K562 (cell line): ENCODE results near the gene SLC17A8. TPM values are rescaled to one million over a fixed set of nuclear protein-coding genes. Genes with fewer than 3 reads are reported as not detected.

Experiments
- ATAC-seq: fragments of 200-7000 bp; cut with Tn5 transposase; 3 replicates; pipeline ENCODE4 v1.9.1; 2020; ENCODE audit warnings: moderate library complexity
- BruUV-seq: library from RNA; stranded (reverse); fragments of 400-500 nt; replicated peaks from 2 replicates; lab custom pipeline; 2021; lab: Mats Ljungman, UMichigan
- CTCF ChIA-PET: fragments of 300-600 bp; formaldehyde crosslinking; extraction: SDS; loops from one replicate; lab custom pipeline; 2021; ENCODE audit warnings: low intra/inter-chr PET ratio; lab: Yijun Ruan, JAX
- POLR2A ChIA-PET: fragments of 300-600, 350-650 bp; sonication (Branson Sonifier 250); formaldehyde crosslinking; extraction: SDS; loops from one replicate; lab custom pipeline; 2021; ENCODE audit warnings: antibody characterized with exemption, inconsistent platforms; lab: Yijun Ruan, JAX
- DNase-seq, 4 experiments: peaks; one replicate each; pipeline versions ENCODE4 v3.0.0 to v3.0.0-alpha.2; 2011 to 2018; ENCODE audit warnings: low spot score in 3 of 4, mixed read lengths in 3 of 4; ENCODE audit errors: extremely low read depth in 1 of 4
- FAIRE-seq: peaks from 2 replicates; lab custom pipeline; 2011; peaks lifted over from hg19 to GRCh38; lab: Jason Lieb, UNC
- H2AFZ ChIP-seq: 2 replicates; pipeline ENCODE4 v1.6.0; 2011; ENCODE audit warnings: low read depth, low read length, control low read depth, inconsistent platforms
- H3K27ac ChIP-seq: fragments of 200-600 bp; 3 replicates; pipeline ENCODE4 v1.8.0; 2011; ENCODE audit warnings: low read depth, mild to moderate bottlenecking, control low read depth, inconsistent platforms, low read length, moderate library complexity, mixed read lengths; ENCODE audit errors: extremely low read depth
- H3K27me3 ChIP-seq, 2 experiments: fragments of 300-600 bp in 1 of 2; 2 replicates in 1 of 2; 3 replicates in 1 of 2; pipeline versions ENCODE4 v1.6.0 to v1.8.0; 2011; ENCODE audit warnings: inconsistent platforms in 2 of 2, low read length in 2 of 2, mild to moderate bottlenecking in 1 of 2, mixed read lengths in 1 of 2, moderate library complexity in 1 of 2; ENCODE audit not compliant: control insufficient read depth in 2 of 2, insufficient read depth in 2 of 2
- H3K36me3 ChIP-seq: fragments of 300-600 bp; 3 replicates; pipeline ENCODE4 v1.8.0; 2011; ENCODE audit warnings: mild to moderate bottlenecking, low read length, inconsistent platforms; ENCODE audit not compliant: control insufficient read depth, insufficient read depth
- H3K4me1 ChIP-seq, 2 experiments: fragments of 200-600 bp in 1 of 2; replicated peaks in 1 of 2; 2 replicates in 1 of 2; 3 replicates in 1 of 2; pipeline versions ENCODE4 v1.5.1 to v1.8.0; 2011; ENCODE audit warnings: inconsistent platforms in 2 of 2, low read length in 2 of 2, mild to moderate bottlenecking in 1 of 2, mixed read lengths in 1 of 2, moderate library complexity in 1 of 2; ENCODE audit not compliant: control insufficient read depth in 2 of 2, insufficient read depth in 2 of 2
- H3K4me2 ChIP-seq: 2 replicates; pipeline ENCODE4 v1.6.1; 2011; ENCODE audit warnings: low read length, control low read depth, inconsistent platforms, mixed read lengths; ENCODE audit not compliant: insufficient read depth
- H3K4me3 ChIP-seq: fragments of 200-600 bp; sonication (generic), shearing (Covaris generic); 2 replicates; pipeline ENCODE4 v1.5.1; 2016; ENCODE audit warnings: control low read depth, inconsistent platforms
- H3K79me2 ChIP-seq: fragments of 200-600 bp; 3 replicates; pipeline ENCODE4 v1.8.0; 2011; ENCODE audit warnings: low read length, inconsistent platforms; ENCODE audit not compliant: control insufficient read depth, insufficient read depth
- H3K9ac ChIP-seq, 2 experiments: 2 replicates each; pipeline versions ENCODE4 v1.6.0 to v1.6.1; 2011; ENCODE audit warnings: low read depth in 2 of 2, low read length in 2 of 2, control low read depth in 1 of 2, inconsistent platforms in 1 of 2, mild to moderate bottlenecking in 1 of 2, mixed read lengths in 1 of 2; ENCODE audit not compliant: insufficient read depth in 1 of 2
- H3K9me1 ChIP-seq: one replicate; pipeline ENCODE4 v1.6.0; 2011; ENCODE audit warnings: inconsistent platforms, mild to moderate bottlenecking, low read length, moderate library complexity; ENCODE audit not compliant: control insufficient read depth, insufficient read depth
- H3K9me3 ChIP-seq: replicated peaks from 2 replicates; pipeline ENCODE4 v1.5.1; 2011; ENCODE audit warnings: low read depth, low read length, inconsistent platforms; ENCODE audit not compliant: control insufficient read depth, insufficient read depth
- H4K20me1 ChIP-seq: replicated peaks from 2 replicates; pipeline ENCODE4 v1.6.1; 2011; ENCODE audit warnings: low read length, inconsistent platforms, mixed read lengths; ENCODE audit not compliant: control insufficient read depth, insufficient read depth
- ATF7 ChIP-seq: fragments of 450-650 bp; IDR thresholded peaks from 2 replicates; pipeline ENCODE4 v1.7.1; 2014; ENCODE audit warnings: mild to moderate bottlenecking, moderate library complexity
- FOXJ3 ChIP-seq: sonication (generic); formaldehyde crosslinking; IDR thresholded peaks from 2 replicates; pipeline ENCODE4 v1.4.0; 2020; ENCODE audit warnings: mild to moderate bottlenecking, missing genetic modification reagents
- HLTF ChIP-seq: fragments of 450-650 bp; IDR thresholded peaks from 2 replicates; pipeline ENCODE4 v1.6.1; 2016
- KHSRP ChIP-seq: fragments of 450-650 bp; IDR thresholded peaks from 2 replicates; pipeline ENCODE4 v1.6.1; 2017
- KLF6 ChIP-seq: fragments of 250-450 bp; sonication (Bioruptor Pico); IDR thresholded peaks from 2 replicates; pipeline ENCODE4 v1.4.0; 2020; ENCODE audit warnings: mild to moderate bottlenecking, moderate library complexity, borderline replicate concordance
- NFE2L1 ChIP-seq: fragments of 450-650 bp; IDR thresholded peaks from 2 replicates; pipeline ENCODE4 v1.6.1; 2016; ENCODE audit warnings: missing genetic modification characterization, low read depth, mild to moderate bottlenecking, missing compliant biosample characterization, moderate library complexity, borderline replicate concordance
- PHB2 ChIP-seq: fragments of 450-650 bp; IDR thresholded peaks from 2 replicates; pipeline ENCODE4 v1.6.1; 2017; ENCODE audit warnings: low read depth
- RB1 ChIP-seq: fragments of 450-650 bp; IDR thresholded peaks from 2 replicates; pipeline ENCODE4 v1.6.1; 2017; ENCODE audit warnings: low read depth, mild to moderate bottlenecking
- RBM14 ChIP-seq: fragments of 200-400 bp; formaldehyde crosslinking; IDR thresholded peaks from 2 replicates; pipeline ENCODE4 v1.6.1; 2018; ENCODE audit warnings: low read depth, mild to moderate bottlenecking, low read length, moderate library complexity, borderline replicate concordance; ENCODE audit not compliant: insufficient read depth
- RHOXF2B ChIP-seq: fragments of 250-450 bp; sonication (Bioruptor Pico); conservative IDR thresholded peaks from 2 replicates; pipeline ENCODE4 v1.5.1; 2021
- SRSF9 ChIP-seq: fragments of 200-400 bp; formaldehyde crosslinking; IDR thresholded peaks from 2 replicates; pipeline ENCODE4 v1.6.1; 2017; ENCODE audit warnings: low read depth, low read length, borderline replicate concordance
- ZNF124 ChIP-seq: sonication (generic); formaldehyde crosslinking; IDR thresholded peaks from 2 replicates; pipeline ENCODE4 v1.8.1; 2022; ENCODE audit warnings: missing genetic modification reagents
- ZNF76 ChIP-seq: fragments of 250-450 bp; sonication (Bioruptor Pico); IDR thresholded peaks from 2 replicates; pipeline ENCODE4 v1.4.0; 2020; ENCODE audit warnings: mild to moderate bottlenecking, moderate library complexity, borderline replicate concordance
- ZNF77 ChIP-seq: fragments of 250-450 bp; sonication (Bioruptor Pico); IDR thresholded peaks from 2 replicates; pipeline ENCODE4 v1.5.0; 2020
- in situ Hi-C: fragments of 300-500 bp; cut with MboI; formaldehyde crosslinking; loops from 4 replicates; pipeline ENCODE4 v1.15.0; 2018; ENCODE audit warnings: inconsistent platforms, mixed read lengths
- intact Hi-C: fragments of 100-400 bp; cut with micrococcal nuclease; formaldehyde crosslinking; loops from 2 replicates; pipeline ENCODE4 v1.14.2; 2022
- polyA plus RNA-seq, 8 experiments: library from polyadenylated mRNA; depleted of rRNA in 4 of 8; stranded (reverse) in 5 of 8; unstranded in 3 of 8; fragments of >200 nt; fragmentation: Nextera tagmentation in 2 of 8; fragmentation: Illumina TruSeq in 1 of 8; extraction: Ambion mirVana in 2 of 8; extraction: Trizol in 1 of 8; gene quantifications; 2 replicates each; pipeline versions ENCODE4 v1.2.1 to v1.2.3, GENCODE V29; 2011 to 2014; ENCODE audit warnings: inconsistent platforms in 1 of 8, missing spikeins in 1 of 8
- total RNA-seq, 7 experiments: library from RNA; depleted of rRNA in 6 of 7; stranded (reverse); fragments of >200 nt in 6 of 7; fragmentation: Illumina TruSeq in 2 of 7; extraction: Trizol in 2 of 7; gene quantifications; 2 replicates each; pipeline versions ENCODE4 v1.2.1 to v1.2.3, GENCODE V29; 2011 to 2021; ENCODE audit warnings: low replicate concordance in 1 of 7
- TF ChIP-seq, protein P1 (sequence below): sonication (generic); formaldehyde crosslinking; IDR thresholded peaks from 2 replicates; pipeline ENCODE4 v1.8.1; 2023; ENCODE audit warnings: missing genetic modification reagents, mild to moderate bottlenecking, borderline replicate concordance
- TF ChIP-seq, protein P2 (sequence below): IDR thresholded peaks from 2 replicates; pipeline ENCODE4 v1.6.1; 2011; ENCODE audit warnings: borderline replicate concordance, low read depth, mild to moderate bottlenecking, moderate library complexity, low read length; ENCODE audit not compliant: insufficient read depth, poor library complexity, severe bottlenecking

Gene SLC17A8
- total and polyA plus RNA-seq, 9 of the 15 experiments (the other 6 are each of a cell fraction or from before 2014, with no cell fraction given), result 0.03 TPM; not detected in 8

DNA sequence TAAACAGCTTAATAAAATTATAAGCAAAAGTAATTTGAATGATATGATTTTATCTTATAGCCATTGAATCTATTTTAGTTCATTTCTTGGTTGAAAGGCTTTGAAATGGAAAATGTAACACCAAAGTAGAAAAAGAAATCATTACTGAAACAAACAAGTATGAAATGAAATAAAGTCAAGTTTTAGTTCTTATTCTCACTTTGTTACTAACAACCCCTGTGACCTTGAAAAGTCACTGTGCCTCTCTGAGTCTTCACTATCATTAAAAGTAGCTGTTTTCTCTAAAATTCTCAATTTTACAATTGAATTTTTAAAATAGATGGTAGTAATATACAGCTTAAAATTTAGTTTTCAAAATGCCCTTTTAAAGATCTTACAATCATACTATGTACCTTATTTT, 32.4 kb upstream of the SLC17A8 start:
- ChIA-PET POLR2A (no interaction called here), CTCF (no interaction called here)
- Histone ChIP-seq H3K79me2 (no peaks in the 10 kb centered on the region), H3K27ac (no peak overlapping the region), H3K9me3 (no peaks in the 10 kb centered on the region), H3K9me1 (no peaks in the 10 kb centered on the region), H3K4me2 (no peak overlapping the region), H3K4me1 (no peaks in the 10 kb centered on the region), H3K27me3 (no peaks in the 10 kb centered on the region), H3K36me3 (peaks cover 53% of the 10 kb centered on the region), H3K4me3 (no peak overlapping the region), H3K9ac (no peak overlapping the region), H2AFZ (no peak overlapping the region), H4K20me1 (no peaks in the 10 kb centered on the region)
- no peak for ATAC-seq
- intact Hi-C loops (no loop called here), in situ Hi-C loops (no loop called here)
- DNase-seq, result no peak
- TF ChIP-seq RHOXF2B, result no peak
- no peak for TF ChIP-seq PHB2
- no peak for TF ChIP-seq RBM14
- TF ChIP-seq ZNF76 (CRISPR knock-in tag), result no peak
- no peak for TF ChIP-seq SRSF9
- TF ChIP-seq, protein P1, sequence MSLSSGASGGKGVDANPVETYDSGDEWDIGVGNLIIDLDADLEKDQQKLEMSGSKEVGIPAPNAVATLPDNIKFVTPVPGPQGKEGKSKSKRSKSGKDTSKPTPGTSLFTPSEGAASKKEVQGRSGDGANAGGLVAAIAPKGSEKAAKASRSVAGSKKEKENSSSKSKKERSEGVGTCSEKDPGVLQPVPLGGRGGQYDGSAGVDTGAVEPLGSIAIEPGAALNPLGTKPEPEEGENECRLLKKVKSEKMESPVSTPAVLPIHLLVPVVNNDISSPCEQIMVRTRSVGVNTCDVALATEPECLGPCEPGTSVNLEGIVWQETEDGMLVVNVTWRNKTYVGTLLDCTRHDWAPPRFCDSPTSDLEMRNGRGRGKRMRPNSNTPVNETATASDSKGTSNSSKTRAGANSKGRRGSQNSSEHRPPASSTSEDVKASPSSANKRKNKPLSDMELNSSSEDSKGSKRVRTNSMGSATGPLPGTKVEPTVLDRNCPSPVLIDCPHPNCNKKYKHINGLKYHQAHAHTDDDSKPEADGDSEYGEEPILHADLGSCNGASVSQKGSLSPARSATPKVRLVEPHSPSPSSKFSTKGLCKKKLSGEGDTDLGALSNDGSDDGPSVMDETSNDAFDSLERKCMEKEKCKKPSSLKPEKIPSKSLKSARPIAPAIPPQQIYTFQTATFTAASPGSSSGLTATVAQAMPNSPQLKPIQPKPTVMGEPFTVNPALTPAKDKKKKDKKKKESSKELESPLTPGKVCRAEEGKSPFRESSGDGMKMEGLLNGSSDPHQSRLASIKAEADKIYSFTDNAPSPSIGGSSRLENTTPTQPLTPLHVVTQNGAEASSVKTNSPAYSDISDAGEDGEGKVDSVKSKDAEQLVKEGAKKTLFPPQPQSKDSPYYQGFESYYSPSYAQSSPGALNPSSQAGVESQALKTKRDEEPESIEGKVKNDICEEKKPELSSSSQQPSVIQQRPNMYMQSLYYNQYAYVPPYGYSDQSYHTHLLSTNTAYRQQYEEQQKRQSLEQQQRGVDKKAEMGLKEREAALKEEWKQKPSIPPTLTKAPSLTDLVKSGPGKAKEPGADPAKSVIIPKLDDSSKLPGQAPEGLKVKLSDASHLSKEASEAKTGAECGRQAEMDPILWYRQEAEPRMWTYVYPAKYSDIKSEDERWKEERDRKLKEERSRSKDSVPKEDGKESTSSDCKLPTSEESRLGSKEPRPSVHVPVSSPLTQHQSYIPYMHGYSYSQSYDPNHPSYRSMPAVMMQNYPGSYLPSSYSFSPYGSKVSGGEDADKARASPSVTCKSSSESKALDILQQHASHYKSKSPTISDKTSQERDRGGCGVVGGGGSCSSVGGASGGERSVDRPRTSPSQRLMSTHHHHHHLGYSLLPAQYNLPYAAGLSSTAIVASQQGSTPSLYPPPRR (CRISPR knock-in tag), result no peak
- TF ChIP-seq ZNF124, result no peak
- no peak for TF ChIP-seq FOXJ3 (CRISPR knock-in tag)
- TF ChIP-seq KHSRP, result no peak
- no peak for TF ChIP-seq ATF7
- TF ChIP-seq HLTF, result no peak
- TF ChIP-seq RB1, result no peak
- no peak for TF ChIP-seq KLF6 (CRISPR knock-in tag)
- TF ChIP-seq ZNF77 (CRISPR knock-in tag), result no peak
- TF ChIP-seq, protein P2, sequence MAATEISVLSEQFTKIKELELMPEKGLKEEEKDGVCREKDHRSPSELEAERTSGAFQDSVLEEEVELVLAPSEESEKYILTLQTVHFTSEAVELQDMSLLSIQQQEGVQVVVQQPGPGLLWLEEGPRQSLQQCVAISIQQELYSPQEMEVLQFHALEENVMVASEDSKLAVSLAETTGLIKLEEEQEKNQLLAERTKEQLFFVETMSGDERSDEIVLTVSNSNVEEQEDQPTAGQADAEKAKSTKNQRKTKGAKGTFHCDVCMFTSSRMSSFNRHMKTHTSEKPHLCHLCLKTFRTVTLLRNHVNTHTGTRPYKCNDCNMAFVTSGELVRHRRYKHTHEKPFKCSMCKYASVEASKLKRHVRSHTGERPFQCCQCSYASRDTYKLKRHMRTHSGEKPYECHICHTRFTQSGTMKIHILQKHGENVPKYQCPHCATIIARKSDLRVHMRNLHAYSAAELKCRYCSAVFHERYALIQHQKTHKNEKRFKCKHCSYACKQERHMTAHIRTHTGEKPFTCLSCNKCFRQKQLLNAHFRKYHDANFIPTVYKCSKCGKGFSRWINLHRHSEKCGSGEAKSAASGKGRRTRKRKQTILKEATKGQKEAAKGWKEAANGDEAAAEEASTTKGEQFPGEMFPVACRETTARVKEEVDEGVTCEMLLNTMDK, result no peak
- TF ChIP-seq NFE2L1 (tag), result no peak
- no TSS peak for BruUV-seq
- no peak for FAIRE-seq
